Upper lobe of left lung (tissue), 4 donors: ENCODE data around the gene SLC25A31.

Experiments used
- EP300 ChIP-seq, 4 donors: sonication (generic); formaldehyde crosslinking; IDR thresholded peaks; one replicate each; pipeline ENCODE4 v1.5.1; 2017; ENCODE audit warnings: antibody characterized with exemption in 4 of 4, control low read depth in 2 of 4
- POLR2A ChIP-seq, 4 donors: fragments of 450-650 bp; IDR thresholded peaks; one replicate each; pipeline ENCODE4 v1.5.1; 2016 to 2017; ENCODE audit warnings: antibody characterized with exemption in 4 of 4, mild to moderate bottlenecking in 2 of 4
- POLR2AphosphoS5 ChIP-seq, 2 donors: sonication (generic); formaldehyde crosslinking; IDR thresholded peaks; one replicate each; pipeline ENCODE4 v1.5.1; 2017; ENCODE audit warnings: antibody characterized with exemption in 2 of 2
- TF ChIP-seq, protein P1 (sequence below), 6 experiments: fragments of 450-650 bp in 4 of 6; fragments of 200-600 bp in 2 of 6; sonication (generic) in 2 of 6; IDR thresholded peaks; one replicate each; pipeline ENCODE4 v1.5.1; 2016 to 2019; ENCODE audit warnings: antibody characterized with exemption in 6 of 6

DNA sequence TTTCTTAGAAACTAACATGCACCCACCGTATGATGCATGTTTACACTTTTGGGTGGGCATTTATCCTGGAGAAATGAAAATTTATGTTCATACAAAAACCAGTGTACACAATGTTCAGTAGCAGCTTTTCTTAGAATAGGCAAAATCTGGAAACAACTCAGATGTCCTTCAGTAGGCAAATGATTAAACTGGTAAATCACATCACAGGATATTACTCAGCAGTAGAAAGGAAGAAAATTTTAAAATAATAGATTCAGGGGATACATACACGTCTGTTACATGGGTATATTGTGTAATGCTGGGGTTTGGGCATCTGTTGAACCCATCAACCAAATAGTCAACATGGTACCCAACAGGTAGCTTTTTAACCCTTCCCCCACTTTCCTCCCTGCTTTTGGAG, 26.7 kb downstream of the SLC25A31 start:
- TF ChIP-seq, protein P1, sequence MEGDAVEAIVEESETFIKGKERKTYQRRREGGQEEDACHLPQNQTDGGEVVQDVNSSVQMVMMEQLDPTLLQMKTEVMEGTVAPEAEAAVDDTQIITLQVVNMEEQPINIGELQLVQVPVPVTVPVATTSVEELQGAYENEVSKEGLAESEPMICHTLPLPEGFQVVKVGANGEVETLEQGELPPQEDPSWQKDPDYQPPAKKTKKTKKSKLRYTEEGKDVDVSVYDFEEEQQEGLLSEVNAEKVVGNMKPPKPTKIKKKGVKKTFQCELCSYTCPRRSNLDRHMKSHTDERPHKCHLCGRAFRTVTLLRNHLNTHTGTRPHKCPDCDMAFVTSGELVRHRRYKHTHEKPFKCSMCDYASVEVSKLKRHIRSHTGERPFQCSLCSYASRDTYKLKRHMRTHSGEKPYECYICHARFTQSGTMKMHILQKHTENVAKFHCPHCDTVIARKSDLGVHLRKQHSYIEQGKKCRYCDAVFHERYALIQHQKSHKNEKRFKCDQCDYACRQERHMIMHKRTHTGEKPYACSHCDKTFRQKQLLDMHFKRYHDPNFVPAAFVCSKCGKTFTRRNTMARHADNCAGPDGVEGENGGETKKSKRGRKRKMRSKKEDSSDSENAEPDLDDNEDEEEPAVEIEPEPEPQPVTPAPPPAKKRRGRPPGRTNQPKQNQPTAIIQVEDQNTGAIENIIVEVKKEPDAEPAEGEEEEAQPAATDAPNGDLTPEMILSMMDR (IDR thresholded peaks at IDR 0.05), result no peak
- no peak for TF ChIP-seq EP300 (IDR thresholded peaks at IDR 0.05)
- no peak for TF ChIP-seq POLR2A (IDR thresholded peaks at IDR 0.05)
- no peak for TF ChIP-seq POLR2AphosphoS5 (IDR thresholded peaks at IDR 0.05)
